Stimulated activated CD8-positive, alpha-beta memory T cell treated with anti-CD3 and anti-CD28 coated beads, Interleukin-4, amount 100 ng/mL, for 4 hours (primary cell): Measurements from ENCODE around the gene ZNG1E.
A peak's percentile ranks its signal among the peaks of the same experiment; 100 is the strongest.
"Not testable (repeated sequence)": the region's sequence is repeated elsewhere in the genome, so short reads cannot be mapped to it uniquely, and the experiment has no call there.

Experiments used
- DNase-seq, 2 donors: peaks; one replicate each; pipeline ENCODE4 v3.0.0-alpha.2; 2020; ENCODE audit warnings: low read depth in 2 of 2, low spot score in 1 of 2

Gene ZNG1E

DNA sequence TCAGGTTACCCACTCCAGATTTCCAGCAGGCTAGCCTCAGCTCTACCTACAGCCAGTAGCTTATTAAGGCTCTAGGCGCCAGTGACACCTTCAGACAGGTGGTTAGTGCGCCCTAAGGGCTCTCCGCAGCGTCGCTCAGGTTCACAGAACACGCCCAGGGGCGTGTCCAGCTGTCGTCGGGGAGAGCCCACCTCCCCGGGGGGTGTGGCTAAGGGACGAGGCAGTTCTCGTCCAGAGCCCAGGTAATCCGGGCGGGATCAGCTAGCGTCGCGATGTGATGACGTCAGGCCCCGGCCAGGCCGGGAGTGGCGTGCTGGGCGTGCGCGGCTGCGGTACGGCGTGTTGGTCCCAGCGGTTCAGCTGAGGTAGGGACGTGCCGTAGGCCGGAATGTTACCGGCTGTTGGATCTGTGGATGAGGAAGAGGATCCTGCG, at the start of gene ZNG1E:
Gene ZNG1E, plus strand, starts transcription at position 340 of the 433 bp plus-strand sequence. Its CDS starts 49 bp downstream, at position 389.
- peak; percentile 19 to 43 for DNase-seq

DNA sequence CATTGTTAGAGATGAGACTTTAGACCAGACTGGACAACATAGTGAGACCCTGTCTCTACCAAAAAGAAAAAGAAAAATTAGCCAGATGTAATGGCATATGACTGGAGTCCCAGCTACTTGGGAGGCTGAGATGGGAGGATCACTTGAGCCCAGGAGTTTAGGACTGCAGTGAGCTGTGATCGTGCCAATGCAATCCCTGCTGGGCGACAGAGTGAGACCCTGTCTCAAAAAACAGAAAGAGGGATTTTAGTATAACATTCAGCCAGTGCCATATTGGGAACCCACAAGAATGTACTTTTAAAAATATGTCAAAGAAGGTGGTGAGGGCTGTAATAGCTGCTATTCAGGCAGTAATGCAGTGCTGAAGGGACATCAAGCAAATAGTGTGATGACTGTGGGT, 2.1 kb upstream of the ZNG1E start:
- DNase-seq = not testable (repeated sequence)

DNA sequence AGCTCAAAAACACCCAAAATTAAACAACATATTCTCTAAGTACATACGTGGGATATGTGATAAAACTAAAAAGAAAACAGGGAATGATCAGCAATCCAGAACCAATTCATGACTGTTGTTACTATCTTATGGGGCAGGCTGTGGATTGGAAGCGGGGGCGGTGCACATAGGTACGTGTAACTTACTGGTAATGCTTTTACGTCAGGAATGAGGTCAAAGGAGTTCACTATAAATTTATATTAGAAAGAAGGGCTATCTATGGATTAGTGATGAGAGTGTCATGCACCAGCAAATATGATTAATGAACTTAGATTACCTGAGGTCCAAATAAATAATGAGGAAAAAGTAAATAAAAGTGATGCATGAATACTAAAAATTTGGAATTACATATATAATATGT, 710 bp upstream of the ZNG1E start:
- DNase-seq = not testable (repeated sequence)

DNA sequence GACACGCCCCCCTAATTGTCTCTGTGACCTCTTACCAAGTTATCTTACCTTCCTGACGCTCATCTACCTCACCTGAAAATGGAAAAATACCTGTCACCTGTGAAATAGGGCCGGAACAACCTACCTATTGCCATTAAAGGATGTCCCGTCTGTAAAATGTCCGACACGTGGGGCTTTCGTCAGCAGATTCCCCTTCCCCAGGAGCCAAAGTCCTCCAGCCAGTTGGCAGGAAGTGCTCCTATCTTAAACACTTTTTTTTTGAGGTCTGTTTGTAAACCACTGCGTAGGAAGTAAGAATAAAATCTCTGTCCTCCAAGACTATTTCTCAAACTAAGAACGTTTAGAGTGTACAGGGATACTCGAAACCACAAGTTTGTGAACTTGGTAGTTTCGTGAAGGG, 661 bp downstream of the ZNG1E start:
- DNase-seq = not testable (repeated sequence)

DNA sequence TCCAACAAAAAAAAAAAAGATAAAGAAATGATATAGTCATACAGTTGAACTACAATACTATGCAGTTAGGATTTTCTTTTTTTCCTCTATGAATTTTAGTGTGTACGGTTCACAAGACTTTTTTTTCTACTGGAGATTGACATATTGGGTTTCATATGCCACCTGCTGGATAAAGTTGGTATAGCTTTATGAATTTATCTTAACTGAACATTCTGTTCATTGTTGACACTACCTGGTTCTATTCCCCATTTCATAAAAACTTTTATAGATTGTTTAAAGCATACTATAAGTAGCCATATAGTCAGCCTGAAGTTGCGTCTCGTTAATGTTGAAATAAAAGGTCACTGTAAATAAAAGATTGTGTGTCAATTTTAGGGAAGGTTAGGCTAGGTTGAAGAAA, 2.8 kb downstream of the ZNG1E start:
- DNase-seq = not testable (repeated sequence)

DNA sequence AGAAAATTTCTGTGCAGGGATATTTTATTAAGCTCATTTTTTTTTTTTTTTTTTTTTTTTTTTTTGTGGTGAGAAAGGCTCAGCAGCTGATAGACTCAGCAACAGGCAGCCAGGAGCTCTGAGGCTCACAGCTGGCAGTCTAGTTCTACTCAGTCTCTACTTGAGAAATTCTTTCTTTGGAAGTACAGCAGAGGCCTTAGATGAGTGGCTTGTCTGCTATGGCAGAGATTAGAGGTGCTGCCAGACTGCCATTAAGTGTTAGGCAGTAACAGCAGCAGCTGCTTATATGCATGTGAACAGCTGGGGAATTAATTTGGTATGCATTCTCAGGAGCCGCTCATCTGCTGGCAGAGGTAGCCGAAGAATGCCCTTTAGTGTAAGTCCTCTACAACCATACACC, 27.8 kb downstream of the ZNG1E start:
- DNase-seq = not testable (repeated sequence)

DNA sequence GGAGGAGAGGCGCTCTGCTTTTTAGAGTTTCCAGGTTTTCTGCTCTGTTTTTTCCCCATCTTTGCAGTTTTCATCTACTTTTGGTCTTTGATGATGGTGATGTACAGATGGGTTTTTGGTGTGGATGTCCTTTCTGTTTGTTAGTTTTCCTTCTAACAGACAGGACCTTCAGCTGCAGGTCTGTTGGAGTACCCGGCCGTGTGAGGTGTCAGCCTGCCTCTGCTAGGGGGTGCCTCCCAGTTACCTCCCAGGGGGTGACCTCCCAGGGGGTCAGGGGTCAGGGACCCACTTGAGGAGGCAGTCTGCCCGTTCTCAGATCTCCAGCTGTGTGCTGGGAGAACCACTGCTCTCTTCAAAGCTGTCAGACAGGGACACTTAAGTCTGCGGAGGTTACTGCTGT, 38.7 kb downstream of the ZNG1E start:
- not testable (repeated sequence) for DNase-seq

DNA sequence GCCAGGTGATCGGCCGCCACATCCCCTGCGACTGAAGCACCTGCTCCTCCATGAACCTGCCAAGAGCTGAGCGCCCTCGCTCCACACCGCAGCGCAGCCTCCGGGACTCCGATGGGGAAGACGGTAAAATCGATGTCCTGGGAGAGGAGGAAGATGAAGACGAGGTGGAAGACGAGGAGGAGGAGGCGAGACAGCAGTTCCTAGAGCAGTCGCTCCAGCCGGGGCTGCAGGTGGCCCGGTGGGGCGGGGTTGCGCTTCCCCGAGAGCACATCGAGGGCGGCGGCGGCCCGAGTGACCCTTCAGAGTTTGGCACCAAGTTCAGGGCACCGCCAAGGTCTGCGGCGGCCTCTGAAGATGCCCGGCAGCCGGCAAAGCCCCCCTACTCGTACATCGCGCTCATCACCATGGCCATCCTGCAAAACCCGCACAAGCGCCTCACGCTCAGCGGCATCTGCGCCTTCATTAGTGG, 61.4 kb downstream of the ZNG1E start, which contains the start of gene FOXD4L4:
Gene FOXD4L4, plus strand, starts transcription at position 51 of the 469 bp plus-strand sequence. Its CDS starts 0 bp downstream, at position 51.
- not testable (repeated sequence) for DNase-seq

DNA sequence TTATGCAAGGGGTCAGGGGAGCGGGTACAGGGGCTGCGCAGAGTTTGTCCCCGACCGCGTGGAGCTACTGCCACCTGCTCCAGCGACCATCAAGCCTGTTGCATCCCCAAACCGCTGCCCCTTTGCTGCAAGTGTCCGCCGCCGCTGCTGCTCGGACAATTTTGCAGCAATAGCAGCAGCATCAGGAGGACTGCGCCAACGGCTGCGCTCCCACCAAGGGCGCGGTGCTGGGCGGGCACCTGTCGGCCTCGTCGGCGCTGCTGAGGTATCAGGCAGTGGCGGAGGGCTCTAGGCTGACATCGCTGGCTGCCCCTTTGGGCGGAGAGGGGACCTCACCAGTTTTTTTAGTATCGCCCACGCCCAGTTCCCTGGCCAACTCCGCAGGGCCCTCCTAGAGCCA, 62.4 kb downstream of the ZNG1E start:
- not testable (repeated sequence) for DNase-seq
